NCI-H1436 (cell line): ENCODE results near the gene AGFG1.
"Not testable (repeated sequence)": the region's sequence is repeated elsewhere in the genome, so short reads cannot be mapped to it uniquely, and the experiment has no call there.

Source experiments
- DNase-seq: peaks from one replicate; lab custom pipeline; 2025; lab: John Stamatoyannopoulos, UW

The AGFG1 gene

DNA sequence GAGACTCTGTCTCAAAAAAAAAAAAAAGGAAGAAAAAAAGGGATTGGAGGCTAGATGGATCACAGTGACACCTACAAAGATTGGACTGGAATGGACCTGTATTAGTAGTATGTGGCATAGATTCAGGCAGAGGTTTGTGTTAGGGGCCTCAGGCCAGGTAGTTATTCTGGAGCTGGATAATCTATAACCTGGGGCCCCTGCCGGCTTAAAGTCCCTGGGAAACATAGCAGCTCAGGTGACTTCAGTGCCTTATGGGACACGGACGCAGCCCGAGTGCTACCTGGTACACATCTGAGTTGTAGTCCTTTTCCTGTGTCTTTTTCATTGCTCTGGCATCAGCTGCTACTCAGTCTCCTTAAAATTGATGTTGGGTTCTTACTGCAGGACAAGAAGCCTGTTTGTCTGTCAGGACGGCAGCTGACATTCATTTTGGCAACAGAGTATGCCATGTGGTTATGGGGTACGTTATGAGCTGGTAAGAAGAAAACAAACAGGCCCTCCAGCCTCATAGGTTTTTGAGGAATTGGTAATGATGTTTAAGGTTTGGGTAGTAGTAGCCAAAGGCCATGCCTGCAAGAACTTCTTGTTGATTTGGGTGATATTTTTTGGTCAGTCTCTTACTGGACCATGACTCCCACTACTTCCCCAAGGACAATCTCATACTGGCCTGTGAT, 27.8 kb downstream of the AGFG1 start:
- DNase-seq, result no peak

GRCh38 chr2:227500301-227500630, 28.3 kb downstream of the AGFG1 start:
- no peak for DNase-seq

DNA sequence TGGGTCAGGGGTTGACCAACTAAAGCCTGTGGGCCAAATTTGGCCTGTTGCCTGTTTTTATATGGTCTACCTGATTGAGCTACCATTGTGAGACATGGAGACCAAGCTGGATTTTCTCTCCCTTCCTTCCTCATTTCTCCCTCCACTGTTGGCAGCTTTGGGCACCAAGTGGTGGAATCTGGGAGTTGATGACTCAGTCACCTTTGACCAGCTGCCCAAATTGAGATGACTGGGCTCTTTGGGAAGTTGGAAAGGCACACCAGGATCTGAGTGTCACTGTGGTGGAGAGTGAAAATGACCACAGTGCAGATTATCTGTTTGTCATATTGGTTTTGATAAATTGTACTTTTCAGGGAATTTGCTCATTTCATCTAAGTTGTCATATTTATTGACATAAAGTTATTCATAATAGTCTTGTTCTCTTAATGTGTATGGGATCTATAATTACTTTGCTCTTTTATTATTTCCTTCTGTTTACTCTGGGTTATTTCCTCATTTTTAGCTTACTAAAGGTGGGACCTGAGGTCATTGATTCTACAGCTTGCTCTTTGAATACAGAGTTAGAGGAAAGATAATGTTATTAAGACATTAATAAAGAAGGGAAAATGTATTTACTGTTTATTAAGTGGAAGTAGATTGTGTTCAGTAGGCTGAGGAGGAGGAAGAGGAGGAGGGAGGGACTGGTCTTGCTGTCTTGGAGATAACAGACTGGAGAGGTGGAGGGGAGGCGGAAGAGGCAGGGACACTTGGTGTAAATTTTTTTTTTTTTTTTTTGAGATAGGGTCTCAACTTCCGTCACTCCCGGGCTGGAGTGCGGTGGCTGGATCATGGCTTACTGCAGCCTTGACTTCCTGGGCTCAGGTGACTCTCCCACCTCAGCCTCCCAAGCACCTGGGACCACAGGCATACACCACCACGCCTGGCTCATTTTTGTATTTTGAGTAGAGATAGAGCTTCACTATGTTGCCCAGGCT, 31.8 kb downstream of the AGFG1 start:
- DNase-seq, result no peak

- DNase-seq, result no peak
Observed at GRCh38 chr2:227504700-227505099, 32.7 kb downstream of the AGFG1 start.

DNA sequence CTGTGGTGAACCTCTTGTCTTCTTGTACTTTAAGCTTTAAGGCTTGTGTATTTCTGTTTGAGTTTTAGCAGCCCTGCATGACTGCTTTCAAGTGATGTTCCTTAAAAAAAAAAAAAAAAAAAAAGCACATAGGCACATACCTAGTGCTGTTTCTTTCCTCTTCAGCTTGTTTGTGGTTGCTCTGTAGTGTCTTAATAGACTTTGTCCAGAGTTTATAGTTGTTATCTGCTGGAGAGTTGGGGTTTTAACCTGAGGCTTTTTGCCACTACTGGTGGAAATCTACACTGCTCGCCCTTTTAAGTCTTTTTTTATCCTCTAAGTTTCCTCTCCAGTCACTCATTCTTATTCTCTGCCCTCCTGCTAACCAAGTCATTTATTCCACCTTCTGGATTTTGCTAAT, 34.5 kb downstream of the AGFG1 start:
- no peak for DNase-seq

GRCh38 chr2:227507963-227508362, 36.0 kb downstream of the AGFG1 start:
- no peak for DNase-seq

- DNase-seq, result no peak
Observed at GRCh38 chr2:227509076-227509475, 37.1 kb downstream of the AGFG1 start.

GRCh38 chr2:227509824-227510619, 38.1 kb downstream of the AGFG1 start:
- DNase-seq, result no peak

- no peak for DNase-seq
Observed at GRCh38 chr2:227510620-227510958, 38.6 kb downstream of the AGFG1 start.

DNA sequence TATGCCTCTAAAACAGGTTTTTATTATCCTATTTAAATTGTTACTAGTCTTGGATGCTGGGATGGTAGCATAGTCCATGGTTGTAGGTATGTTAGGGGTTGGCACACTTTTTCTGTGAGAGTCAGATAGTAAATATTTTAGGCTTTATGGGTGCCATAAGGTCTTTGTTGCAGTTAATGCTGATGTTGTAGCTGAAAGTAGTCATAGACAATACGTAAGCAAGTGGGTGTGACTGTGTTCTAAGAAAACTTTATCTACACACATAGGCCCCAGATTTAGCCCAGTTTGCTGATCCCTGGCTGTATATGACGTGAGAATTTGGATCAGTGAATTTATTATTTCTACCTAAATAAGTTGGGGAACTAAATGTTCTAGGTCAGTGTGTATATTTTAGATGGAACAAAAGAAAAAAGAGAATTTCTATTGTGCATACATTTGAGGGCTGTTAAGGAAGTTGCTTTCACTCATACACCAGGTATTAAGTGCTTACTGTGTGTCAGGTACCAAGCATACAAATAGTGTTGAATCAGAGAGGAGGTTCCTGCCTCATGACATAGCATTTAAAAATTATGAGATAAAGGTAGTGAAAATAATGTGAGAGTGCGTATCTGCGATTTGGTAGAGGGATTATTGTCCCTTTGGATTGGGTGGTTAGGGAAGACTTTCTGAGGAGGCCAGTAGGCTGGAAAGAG, 39.4 kb downstream of the AGFG1 start:
- no peak for DNase-seq

DNA sequence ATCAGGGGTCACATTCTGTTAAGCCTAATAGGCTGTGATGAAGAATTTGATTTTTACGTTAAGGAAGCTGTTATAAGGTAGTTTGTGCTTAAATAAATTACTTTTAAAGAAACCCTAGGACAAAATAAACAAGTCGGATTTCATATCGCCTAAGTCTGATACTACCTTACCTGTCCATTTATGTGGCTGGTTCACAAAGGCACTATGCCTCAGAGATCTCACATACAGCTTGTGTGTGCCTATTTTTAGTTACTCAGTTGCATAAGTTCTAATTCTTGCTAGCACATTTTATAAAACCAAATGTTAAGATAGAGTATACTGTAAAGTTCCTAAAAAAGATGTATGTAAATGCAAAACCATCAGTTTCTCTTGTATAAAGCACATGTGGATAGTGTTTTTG, 40.0 kb downstream of the AGFG1 start:
- DNase-seq, result no peak

GRCh38 chr2:227513113-227513512, 41.2 kb downstream of the AGFG1 start:
- DNase-seq, result no peak

GRCh38 chr2:227515742-227516141, 43.8 kb downstream of the AGFG1 start:
- no peak for DNase-seq

DNA sequence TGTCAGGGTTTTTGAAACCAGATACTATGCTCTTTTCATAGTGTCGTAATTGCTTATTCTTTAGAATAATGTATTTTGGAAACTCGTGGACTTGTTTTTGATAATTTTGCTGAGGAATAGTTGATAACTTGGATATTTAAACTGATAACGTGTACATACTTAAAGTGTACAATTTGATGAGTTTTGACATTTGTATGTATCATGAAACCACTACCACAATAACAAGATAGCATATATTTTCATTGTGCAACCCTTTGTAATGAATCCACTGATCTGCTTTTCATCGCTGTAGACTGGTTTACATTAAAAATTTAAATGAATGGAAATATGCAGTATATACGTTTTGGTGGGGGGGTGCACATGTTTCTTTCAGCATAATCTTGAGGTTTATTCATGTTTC, 45.8 kb downstream of the AGFG1 start:
- no peak for DNase-seq

- DNase-seq, result not testable (repeated sequence)
Observed at GRCh38 chr2:227518278-227518865, 46.4 kb downstream of the AGFG1 start.

- not testable (repeated sequence) for DNase-seq
Observed at GRCh38 chr2:227521178-227521577, 49.2 kb downstream of the AGFG1 start.

- no peak for DNase-seq
Observed at GRCh38 chr2:227524665-227525064, 52.7 kb downstream of the AGFG1 start.

- no peak for DNase-seq
Observed at GRCh38 chr2:227527351-227527750, 55.4 kb downstream of the AGFG1 start.

GRCh38 chr2:227528803-227529202, 56.8 kb downstream of the AGFG1 start:
- no peak for DNase-seq

DNA sequence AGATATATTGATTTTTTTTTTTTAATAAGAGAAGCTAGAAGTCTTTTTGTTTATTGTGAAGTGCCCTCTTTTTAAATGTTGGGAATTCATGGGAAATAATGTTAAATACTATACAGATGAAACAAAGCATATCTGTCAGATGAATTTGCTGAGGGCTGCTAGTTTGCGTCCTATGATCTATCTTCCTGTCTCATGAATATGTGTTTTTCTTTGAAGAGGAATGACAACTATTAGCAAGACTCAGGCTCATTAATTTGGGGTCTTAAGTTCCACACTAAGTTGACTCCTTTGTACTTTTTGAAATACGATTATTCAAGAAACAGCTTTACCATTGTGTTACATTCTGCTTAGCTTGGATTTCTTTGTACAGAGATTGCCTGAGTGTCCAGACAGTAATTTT, 57.9 kb downstream of the AGFG1 start:
- no peak for DNase-seq

- no peak for DNase-seq
Observed at GRCh38 chr2:227534714-227535113, 62.8 kb downstream of the AGFG1 start.

DNA sequence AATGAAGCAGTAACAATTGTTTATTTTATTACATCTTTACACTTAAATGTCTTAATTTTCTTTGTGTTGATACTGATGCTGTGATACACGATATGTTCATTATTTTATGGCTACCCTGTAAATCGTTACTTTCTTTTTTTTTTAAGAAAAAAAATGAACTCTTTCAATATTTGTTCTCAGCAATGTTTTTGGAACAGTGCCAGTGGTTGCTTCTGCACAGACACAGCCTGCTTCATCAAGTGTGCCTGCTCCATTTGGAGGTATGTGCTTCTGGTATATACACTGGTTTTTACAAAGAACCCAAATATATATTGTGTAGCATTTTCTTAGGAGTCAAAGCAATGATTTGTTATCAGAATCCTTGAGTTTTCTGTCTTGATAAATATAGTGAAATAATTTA, 64.5 kb downstream of the AGFG1 start:
- DNase-seq, result no peak
